Neural cell (in vitro differentiated cells): ENCODE results near the gene RSPRY1. TPM values are rescaled to one million over a fixed set of nuclear protein-coding genes. Genes with fewer than 3 reads are reported as not detected.

Experiments
- H2AFZ ChIP-seq: fragments of 200-600, 300-800 bp; sonication (generic), shearing (Covaris generic); 2 replicates; pipeline ENCODE4 v1.6.0; 2014; ENCODE audit warnings: low read depth, mild to moderate bottlenecking, antibody characterized with exemption, low read length, moderate library complexity
- H3F3A ChIP-seq: fragments of 200-600 bp; shearing (Covaris generic); 2 replicates; pipeline ENCODE4 v1.6.1; 2016; ENCODE audit warnings: mild to moderate bottlenecking, moderate library complexity, mixed read lengths, antibody characterized with exemption, low read length; ENCODE audit not compliant: insufficient read depth, poor library complexity, severe bottlenecking
- H3K27ac ChIP-seq: fragments of 200-600, 300-800 bp; sonication (generic), shearing (Covaris generic); 2 replicates; pipeline ENCODE4 v1.5.1; 2014; ENCODE audit warnings: mild to moderate bottlenecking, low read length, moderate library complexity
- H3K27me3 ChIP-seq: fragments of 300-800, 200-600 bp; sonication (generic), shearing (Covaris generic); 2 replicates; pipeline ENCODE4 v1.6.0; 2014; ENCODE audit warnings: mild to moderate bottlenecking, low read depth, low read length, moderate library complexity; ENCODE audit not compliant: insufficient read depth
- H3K36me3 ChIP-seq: fragments of 300-800, 200-600 bp; sonication (generic), shearing (Covaris generic); 2 replicates; pipeline ENCODE4 v1.5.1; 2014; ENCODE audit warnings: mild to moderate bottlenecking, antibody characterized with exemption, low read length, moderate library complexity; ENCODE audit not compliant: insufficient read depth
- H3K4me2 ChIP-seq: fragments of 300-800, 200-600 bp; sonication (generic), shearing (Covaris generic); 2 replicates; pipeline ENCODE4 v1.6.0; 2014; ENCODE audit warnings: mild to moderate bottlenecking, low read length
- H3K4me3 ChIP-seq: fragments of 300-800, 200-600 bp; sonication (generic), shearing (Covaris generic); 2 replicates; pipeline ENCODE4 v1.5.1; 2014; ENCODE audit warnings: mild to moderate bottlenecking, low read length, moderate library complexity
- H3K79me2 ChIP-seq: fragments of 200-600 bp; shearing (Covaris generic); replicated peaks from 2 replicates; pipeline ENCODE4 v1.6.0; 2014; ENCODE audit warnings: mild to moderate bottlenecking, low read length, moderate library complexity; ENCODE audit not compliant: insufficient read depth
- H3K9ac ChIP-seq: fragments of 300-800, 200-600 bp; sonication (generic), shearing (Covaris generic); 2 replicates; pipeline ENCODE4 v1.6.1; 2016; ENCODE audit warnings: mild to moderate bottlenecking, low read length, mixed read lengths
- H3K9me2 ChIP-seq: fragments of 200-600 bp; shearing (Covaris generic); 2 replicates; pipeline ENCODE4 v1.6.1; 2016; ENCODE audit warnings: mild to moderate bottlenecking, low read length, mixed read lengths; ENCODE audit not compliant: insufficient read depth
- H3K9me3 ChIP-seq: fragments of 200-600, 300-800 bp; sonication (generic), shearing (Covaris generic); 2 replicates; pipeline ENCODE4 v1.6.1; 2016; ENCODE audit warnings: mild to moderate bottlenecking, mixed run types, low read length, moderate library complexity, mixed read lengths
- H4K20me1 ChIP-seq: fragments of 200-600 bp; shearing (Covaris generic); 2 replicates; pipeline ENCODE4 v1.6.1; 2016; ENCODE audit warnings: mild to moderate bottlenecking, mixed run types; ENCODE audit not compliant: insufficient read depth
- CTCF ChIP-seq: fragments of 450-650 bp; IDR thresholded peaks from 2 replicates; pipeline ENCODE4 v1.5.1; 2014; ENCODE audit warnings: antibody characterized with exemption, mild to moderate bottlenecking, moderate library complexity; ENCODE audit not compliant: poor library complexity, severe bottlenecking
- EP300 ChIP-seq: fragments of 450-650 bp; conservative IDR thresholded peaks from 2 replicates; pipeline ENCODE4 v1.6.1; 2014; ENCODE audit warnings: antibody characterized with exemption, mild to moderate bottlenecking, moderate library complexity; ENCODE audit not compliant: poor library complexity, severe bottlenecking
- EZH2 ChIP-seq: fragments of 200-600, 300-800 bp; shearing (Covaris generic), sonication (generic); IDR thresholded peaks from 2 replicates; pipeline ENCODE4 v1.6.1; 2014; ENCODE audit warnings: antibody characterized with exemption, low read length, borderline replicate concordance, mild to moderate bottlenecking; ENCODE audit not compliant: insufficient read depth, poor library complexity, severe bottlenecking
- MXI1 ChIP-seq: fragments of 450-650 bp; conservative IDR thresholded peaks from 2 replicates; pipeline ENCODE4 v1.6.1; 2014; ENCODE audit warnings: antibody characterized with exemption, mild to moderate bottlenecking; ENCODE audit not compliant: poor library complexity, severe bottlenecking
- POLR2AphosphoS5 ChIP-seq: IDR thresholded peaks from 2 replicates; pipeline ENCODE4 v1.6.1; 2012
- RAD21 ChIP-seq: fragments of 450-650 bp; conservative IDR thresholded peaks from 2 replicates; pipeline ENCODE4 v1.6.1; 2014; ENCODE audit warnings: antibody characterized with exemption, mild to moderate bottlenecking, moderate library complexity
- REST ChIP-seq: IDR thresholded peaks from 2 replicates; pipeline ENCODE4 v1.6.1; 2012; ENCODE audit warnings: borderline replicate concordance
- SMC3 ChIP-seq: fragments of 450-650 bp; conservative IDR thresholded peaks from 2 replicates; pipeline ENCODE4 v1.6.1; 2014; ENCODE audit warnings: antibody characterized with exemption, mild to moderate bottlenecking, moderate library complexity; ENCODE audit not compliant: poor library complexity
- TAF1 ChIP-seq: IDR thresholded peaks from 2 replicates; pipeline ENCODE4 v1.6.1; 2012; ENCODE audit warnings: low read depth
- polyA plus RNA-seq: library from polyadenylated mRNA; depleted of rRNA; stranded (reverse); fragments of >200 nt; gene quantifications from 2 replicates; pipeline ENCODE4 v1.2.3, GENCODE V29; 2014

RSPRY1 gene
- polyA plus RNA-seq, 1 donor from 2014 or later, result 62.0 TPM

GRCh38 chr16:57281791-57282190 lies 95.7 kb downstream of the RSPRY1 start:
- Histone ChIP-seq H3K9ac (no peak overlapping the region), H3K36me3 (no peaks in the 10 kb centered on the region), H3K4me3 (no peak overlapping the region), H3K27ac (no peak overlapping the region), H3K79me2 (no peaks in the 10 kb centered on the region), H4K20me1 (no peaks in the 10 kb centered on the region), H3K9me3 (no peaks in the 10 kb centered on the region), H3K4me2 (no peak overlapping the region), H3K27me3 (peaks cover 35% of the 10 kb centered on the region), H3F3A (no peaks in the 10 kb centered on the region), H2AFZ (no peak overlapping the region), H3K9me2 (no peaks in the 10 kb centered on the region)
- TF ChIP-seq REST (no peak), EP300 (no peak), MXI1 (no peak), CTCF (no peak), POLR2AphosphoS5 (no peak), SMC3 (no peak), TAF1 (no peak), EZH2 (no peak), RAD21 (no peak)

GRCh38 chr16:57282510-57283213 lies 96.5 kb downstream of the RSPRY1 start:
- Histone ChIP-seq H3K36me3 (no peaks in the 10 kb centered on the region), H3K4me3 (no peak overlapping the region), H3F3A (no peaks in the 10 kb centered on the region), H3K79me2 (no peaks in the 10 kb centered on the region), H3K4me2 (no peak overlapping the region), H4K20me1 (no peaks in the 10 kb centered on the region), H3K9ac (no peak overlapping the region), H2AFZ (no peak overlapping the region), H3K9me2 (no peaks in the 10 kb centered on the region), H3K27me3 (peaks cover 35% of the 10 kb centered on the region), H3K27ac (no peak overlapping the region), H3K9me3 (no peaks in the 10 kb centered on the region)
- TF ChIP-seq MXI1 (no peak), RAD21 (no peak), SMC3 (no peak), EZH2 (no peak)
